Measurements from ENCODE around the gene TMEM87B. TPM values are rescaled to one million over a fixed set of nuclear protein-coding genes. Genes with fewer than 3 reads are reported as not detected.

The TMEM87B gene
- total and polyA plus RNA-seq, 10 of the 15 experiments (the other 5 are each of a cell fraction or from before 2014, with no cell fraction given), result 5.7 to 20.6 (median 12.3) TPM

- intact Hi-C loops (cut with micrococcal nuclease; ENCODE audit: unreplicated experiment) (no loop called here), in situ Hi-C loops (cut with MboI) (no loop called here)
- 88% methylated on average over 9 of the region's 9 CpGs for WGBS (ENCODE audit: insufficient coverage, insufficient replicate concordance, low lambda C conversion rate, missing lambda C conversion rate)
- Histone ChIP-seq H3K4me3 (no peak overlapping the region), H3K79me2 (ENCODE audit: control insufficient read depth, insufficient read depth, low read length) (no peaks in the 10 kb centered on the region), H3K4me1 (ENCODE audit: control insufficient read depth, insufficient read depth, low read length) (no peaks in the 10 kb centered on the region), H2AFZ (ENCODE audit: control insufficient read depth, low read depth, low read length) (no peak overlapping the region), H3K4me2 (ENCODE audit: control insufficient read depth, insufficient read depth) (no peak overlapping the region), H3K36me3 (ENCODE audit: control insufficient read depth in 2 of 2, insufficient read depth in 2 of 2, low read length in 1 of 2) (no peaks in the 10 kb centered on the region), H4K20me1 (ENCODE audit: control insufficient read depth, insufficient read depth) (no peaks in the 10 kb centered on the region), H3K27me3 (replicated peaks in 1 of 2; ENCODE audit: control insufficient read depth in 2 of 2, insufficient read depth in 2 of 2, low read length in 1 of 2) (0 out of 4 replicates have a peak, but pooled peaks cover 0 to 1% of the 10 kb centered on the region in 2 experiments), H3K9ac (ENCODE audit: control insufficient read depth, insufficient read depth, low read length) (no peak overlapping the region), H3K27ac (ENCODE audit: control insufficient read depth, insufficient read depth) (no peak overlapping the region), H3K9me3 (replicated peaks; ENCODE audit: control insufficient read depth, insufficient read depth, low read length) (no peaks in the 10 kb centered on the region)
- ChIA-PET POLR2A (no interaction called here), SMC1A (ENCODE audit: uncharacterized antibody, unreplicated experiment) (no interaction called here), CTCF (no interaction called here), RAD21 (ENCODE audit: unreplicated experiment) (no interaction called here)
- FAIRE-seq (no peak), DNase-seq (ENCODE audit: low read depth, low spot score) (no peak), ATAC-seq (no peak)
- BruUV-seq (replicated peaks), result no TSS peak
- TF ChIP-seq USF2 (IDR thresholded peaks at IDR 0.05; ENCODE audit: borderline replicate concordance, low read depth, low read length) (no peak), ZBTB33 (IDR thresholded peaks at IDR 0.05) (no peak), TBL1XR1 (IDR thresholded peaks at IDR 0.05; ENCODE audit: low read depth, low read length) (no peak), BHLHE40 (IDR thresholded peaks at IDR 0.05; ENCODE audit: borderline replicate concordance in 1 of 2, low read depth in 2 of 2, low read length in 1 of 2) (no peak), E2F8 (IDR thresholded peaks at IDR 0.05; ENCODE audit: low read depth, partially characterized antibody) (no peak)
Observed at GRCh38 chr2:112161431-112162145, 106.5 kb downstream of the TMEM87B start.
